Psoas muscle (tissue), 8 donors: Measurements from ENCODE around the gene EFS. TPM values are rescaled to one million over a fixed set of nuclear protein-coding genes. Genes with fewer than 3 reads are reported as not detected.

Experiments used
- ATAC-seq, 4 donors: fragments of 200-7000 bp; cut with Tn5 transposase; one replicate each; pipeline ENCODE4 v1.9.1; 2020; ENCODE audit warnings: moderate library complexity in 3 of 4, mild to moderate bottlenecking in 2 of 4
- DNase-seq, 2 donors: peaks; one replicate each; pipeline ENCODE4 v3.0.0-alpha.2; 2020
- H3K27ac ChIP-seq: fragments of 200-600 bp; one replicate; pipeline ENCODE4 v1.8.0; 2022
- H3K27me3 ChIP-seq, 3 donors: fragments of 200-600 bp in 1 of 3; one replicate each; pipeline versions ENCODE4 v1.6.1 to v1.8.0; 2013 to 2022; ENCODE audit warnings: low read length in 2 of 3, mild to moderate bottlenecking in 2 of 3, moderate library complexity in 1 of 3; ENCODE audit not compliant: insufficient read depth in 3 of 3
- H3K36me3 ChIP-seq, 2 donors: fragments of 200-600 bp in 1 of 2; one replicate each; pipeline versions ENCODE4 v1.6.1 to v1.8.0; 2013 to 2022; ENCODE audit warnings: low read depth in 1 of 2, mild to moderate bottlenecking in 1 of 2, moderate library complexity in 1 of 2; ENCODE audit not compliant: insufficient read depth in 1 of 2
- H3K4me1 ChIP-seq: fragments of 200-600 bp; one replicate; pipeline ENCODE4 v1.8.0; 2022
- H3K4me3 ChIP-seq: fragments of 200-600 bp; one replicate; pipeline ENCODE4 v1.8.0; 2022; ENCODE audit warnings: mild to moderate bottlenecking
- H3K9me3 ChIP-seq: fragments of 200-600 bp; one replicate; pipeline ENCODE4 v1.8.0; 2022
- CTCF ChIP-seq: fragments of 200-600 bp; IDR thresholded peaks from one replicate; pipeline ENCODE4 v1.8.0; 2022; ENCODE audit warnings: antibody characterized with exemption
- WGBS, 3 donors: extraction: QIAGEN DNeasy Blood & Tissue Kit; methylation state at CpG; one replicate each; pipeline versions ENCODE4 v1.1.6 to v1.1.7; 2013; 5-methylcytosine and 5-hydroxymethylcytosine counted together
- intact Hi-C, 2 donors: fragments of 100-400 bp; cut with DNase I; formaldehyde crosslinking; loops; one replicate each; pipeline versions ENCODE4 v1.11.0 to v1.14.2; 2022
- polyA plus RNA-seq, 3 donors: library from polyadenylated mRNA; stranded (reverse); fragments of 200-250 nt; gene quantifications; one replicate each; pipeline ENCODE4 v1.2.3, GENCODE V29; 2013
- total RNA-seq, 4 donors: library from RNA; stranded (reverse); fragmentation: NEBNext Ultra II Directional in 2 of 4; extraction: Animal tissue kit (Norgen Biotek cat#: 25700) in 2 of 4; gene quantifications; one replicate each; pipeline versions ENCODE4 v1.2.1 to v1.2.4, GENCODE V29; 2021 to 2023
- donor health status: healthy with polysubstance abuse.
- donor health status: DM: no; HTN: no; CAD: no; lungs with moderate emphysema.
- donor health status: Bipolar disorder and iron deficiency.
- donor health status: healthy.
- donor health status: DM: yes; HTN: yes; CAD: no.
- donor health status: DM: no; HTN: no; CAD: no.
- donor health status: DM: no; HTN: no; CAD: no.
- donor health status: DM: yes; HTN: yes; CAD: no.

EFS gene
- total and polyA plus RNA-seq, 7 donors: 0.93 to 2.5 (median 1.1) TPM

GRCh38 chr14:23362200-23362599 lies 2.8 kb downstream of the EFS start:
- no peaks in the 10 kb centered on the region for H3K36me3 ChIP-seq
- DNase-seq (no peak), ATAC-seq (no peak)
- intact Hi-C loops: no loop called here
- WGBS, 3 donors: 54 to 75% (median 56%) methylated on average over 3 of the region's 3 CpGs
- no peak for TF ChIP-seq CTCF
- H3K4me3 ChIP-seq: no peak overlapping the region
- no peaks in the 10 kb centered on the region for H3K9me3 ChIP-seq
- H3K27me3 ChIP-seq: peaks cover 0 to 33% (median 7%) of the 10 kb centered on the region in 3 donors
- H3K27ac ChIP-seq: no peak overlapping the region
- no peaks in the 10 kb centered on the region for H3K4me1 ChIP-seq

GRCh38 chr14:23361763-23362162 lies 3.2 kb downstream of the EFS start:
- Histone ChIP-seq H3K4me3 (no peak overlapping the region), H3K9me3 (no peaks in the 10 kb centered on the region), H3K4me1 (no peaks in the 10 kb centered on the region), H3K36me3 (no peaks in the 10 kb centered on the region), H3K27ac (no peak overlapping the region), H3K27me3 (peaks cover 0 to 31% (median 7%) of the 10 kb centered on the region in 3 donors)
- ATAC-seq (no peak), DNase-seq (no peak)
- WGBS, 3 donors: 78 to 88% (median 78%) methylated on average over 6 of the region's 6 CpGs
- intact Hi-C loops: no loop called here
- no peak for TF ChIP-seq CTCF

GRCh38 chr14:23361320-23361719 lies 3.7 kb downstream of the EFS start:
- DNase-seq (no peak), ATAC-seq (no peak)
- no peak overlapping the region for H3K4me3 ChIP-seq
- H3K4me1 ChIP-seq: no peaks in the 10 kb centered on the region
- intact Hi-C loops: no loop called here
- H3K27me3 ChIP-seq: peaks cover 0 to 27% (median 7%) of the 10 kb centered on the region in 3 donors
- H3K9me3 ChIP-seq: no peaks in the 10 kb centered on the region
- H3K27ac ChIP-seq: no peak overlapping the region
- TF ChIP-seq CTCF: no peak
- H3K36me3 ChIP-seq: no peaks in the 10 kb centered on the region

GRCh38 chr14:23360496-23360895 lies 4.5 kb downstream of the EFS start:
- intact Hi-C loops: no loop called here
- Histone ChIP-seq H3K27ac (no peak overlapping the region), H3K4me1 (no peaks in the 10 kb centered on the region), H3K4me3 (no peak overlapping the region), H3K27me3 (peaks cover 0 to 22% (median 6%) of the 10 kb centered on the region in 3 donors), H3K36me3 (no peaks in the 10 kb centered on the region), H3K9me3 (no peaks in the 10 kb centered on the region)
- ATAC-seq (peak in 1 of 4 donors; percentile 21), DNase-seq (no peak)
- WGBS, 3 donors: 61 to 83% (median 64%) methylated on average over 11 of the region's 11 CpGs
- no peak for TF ChIP-seq CTCF

- no peak for TF ChIP-seq CTCF
- H3K4me1 ChIP-seq: no peaks in the 10 kb centered on the region
- DNase-seq: no peak
- H3K27me3 ChIP-seq: peaks cover 0 to 22% (median 6%) of the 10 kb centered on the region in 3 donors
- H3K27ac ChIP-seq: no peak overlapping the region
- ATAC-seq: no peak
- no peaks in the 10 kb centered on the region for H3K9me3 ChIP-seq
- H3K4me3 ChIP-seq: no peak overlapping the region
- intact Hi-C loops: no loop called here
- 85 to 89% (median 86%) methylated on average over 22 of the region's 22 CpGs for WGBS, 3 donors
- H3K36me3 ChIP-seq: no peaks in the 10 kb centered on the region
Observed at GRCh38 chr14:23359722-23360447, 5.1 kb downstream of the EFS start.
